Measurements from ENCODE around the gene SIX2.
A peak's percentile ranks its signal among the peaks of the same experiment; 100 is the strongest.

Gene SIX2

DNA sequence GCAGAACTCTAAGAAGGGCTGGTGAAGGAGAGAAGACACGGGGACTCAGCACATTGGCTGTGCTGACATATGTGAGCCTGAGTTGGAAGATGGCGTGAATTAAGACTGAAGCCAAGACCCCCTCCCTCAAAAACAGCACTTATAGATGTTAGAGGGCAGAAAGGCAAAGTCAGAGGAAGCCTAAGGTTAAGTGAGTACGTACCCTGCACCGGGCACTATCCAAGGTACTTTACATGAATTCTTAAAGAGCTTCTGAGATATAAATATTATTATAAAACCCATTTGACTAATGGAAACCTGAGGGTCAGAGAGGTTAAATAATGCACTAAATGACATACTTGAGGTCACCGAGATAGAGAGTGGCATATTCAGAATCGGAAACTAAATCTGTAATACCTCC is 42.2 kb downstream of the SIX2 start:
- no peak for DNase-seq (ENCODE audit: low read depth in 2 of 2)

DNA sequence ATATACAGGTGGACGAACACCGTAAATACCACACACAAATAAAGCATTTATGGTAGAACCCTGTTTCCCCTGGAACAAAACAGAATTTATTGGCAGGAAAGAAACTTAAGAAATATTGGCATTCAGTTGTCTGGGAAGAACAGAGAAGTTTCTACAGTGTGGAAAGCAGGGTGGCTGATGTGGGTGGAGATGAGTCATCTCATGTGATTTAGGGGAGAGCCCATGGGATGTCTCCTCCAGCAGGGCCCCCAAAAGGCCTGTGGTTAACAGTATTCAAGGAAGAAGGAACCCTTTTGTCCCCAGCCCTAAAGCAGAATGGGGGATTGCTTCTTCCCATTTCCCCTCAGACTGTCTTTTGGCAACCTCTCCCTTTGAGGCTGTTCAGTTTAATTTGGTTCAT is 43.6 kb downstream of the SIX2 start:
- DNase-seq (ENCODE audit: low read depth in 2 of 2), result no peak

- no peak for DNase-seq (ENCODE audit: low read depth in 2 of 2)
These were observed 44.5 kb downstream of the SIX2 start for GRCh38 chr2:44964752-44965236.

GRCh38 chr2:44962176-44962695 is 47.0 kb downstream of the SIX2 start:
- no peak for DNase-seq (ENCODE audit: low read depth in 2 of 2)

DNA sequence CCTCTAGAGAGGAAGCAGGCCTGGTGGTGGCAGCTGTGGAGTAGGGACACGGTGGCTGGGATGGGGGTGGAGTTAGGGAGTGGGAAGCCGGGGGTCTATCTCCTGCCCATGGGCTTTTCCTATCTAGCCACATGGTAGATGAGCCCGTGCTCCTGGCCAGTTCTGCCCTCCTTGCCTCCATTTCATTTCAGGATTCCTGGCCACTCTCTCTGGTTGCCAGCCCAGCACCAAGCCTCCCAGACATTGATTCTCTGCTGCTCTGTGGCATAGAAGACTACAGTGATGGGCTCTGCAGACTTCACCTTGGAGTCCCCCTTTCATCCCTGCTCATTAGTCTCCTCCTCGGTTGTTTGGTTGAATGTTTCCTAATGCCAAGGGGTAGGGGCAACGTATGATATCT is 48.4 kb downstream of the SIX2 start:
- DNase-seq (ENCODE audit: low read depth in 2 of 2), result no peak

DNA sequence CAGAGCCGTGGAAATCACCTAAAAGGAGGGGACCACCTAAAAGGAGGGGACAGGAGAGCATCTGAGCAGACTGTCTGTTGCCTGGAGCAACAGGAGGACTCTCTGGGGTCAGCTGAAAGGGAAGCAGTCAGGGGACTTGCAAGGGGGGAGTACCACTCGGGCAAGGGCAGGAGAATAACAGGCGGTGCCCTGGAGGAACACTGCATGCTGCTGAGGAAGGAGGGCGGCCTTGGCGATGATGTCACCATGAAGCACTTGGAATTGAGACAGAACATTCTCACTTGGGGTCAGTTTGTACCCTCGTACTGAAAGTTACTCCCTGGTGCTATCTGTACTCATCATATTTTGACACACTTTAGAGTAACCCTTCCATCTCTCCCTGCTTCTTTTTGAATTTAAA is 49.4 kb downstream of the SIX2 start:
- DNase-seq (ENCODE audit: low read depth in 2 of 2), result no peak

- DNase-seq (ENCODE audit: low read depth in 2 of 2), result no peak
These were observed 51.5 kb downstream of the SIX2 start for GRCh38 chr2:44957656-44958327.

DNA sequence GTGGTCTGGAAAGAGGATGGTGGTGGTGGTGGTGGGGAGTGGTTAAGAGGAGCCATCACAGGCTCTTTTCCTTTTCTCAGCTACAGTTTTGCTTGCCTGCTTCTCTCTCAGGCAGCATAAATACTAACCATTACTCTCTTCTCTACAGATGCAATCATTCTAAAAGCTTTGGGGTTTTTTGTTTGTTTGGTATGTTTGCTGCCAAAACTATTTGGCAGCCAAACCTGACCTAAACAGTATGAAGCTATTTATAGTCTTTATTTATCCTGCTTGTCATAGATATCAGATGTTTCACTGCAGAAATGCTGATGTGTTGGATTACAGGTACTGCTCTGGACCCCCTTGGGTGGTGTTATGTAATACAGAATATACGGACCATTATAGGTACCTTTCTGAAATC is 52.4 kb downstream of the SIX2 start:
- DNase-seq (ENCODE audit: low read depth in 2 of 2), result no peak

- DNase-seq (ENCODE audit: low read depth in 2 of 2), result peak; percentile 40 to 49
These were observed 53.5 kb downstream of the SIX2 start for GRCh38 chr2:44955593-44956392.
